ENCODE data around the gene TTLL11.

TTLL11 gene

GRCh38 chr9:121866927-121867326 lies 226.2 kb downstream of the TTLL11 start:
- TF ChIP-seq ZNF565 (CRISPR knock-in tag; conservative IDR thresholded peaks at IDR 0.05; ENCODE audit: low read depth) = no peak
- TF ChIP-seq ZFP3 (CRISPR knock-in tag; IDR thresholded peaks at IDR 0.05) = no peak
- TF ChIP-seq TCF4 (CRISPR knock-in tag; IDR thresholded peaks at IDR 0.05; ENCODE audit: borderline replicate concordance) = no peak
- no peak for TF ChIP-seq TOX (CRISPR knock-in tag; IDR thresholded peaks at IDR 0.05; ENCODE audit: borderline replicate concordance)
- no peak for ATAC-seq

GRCh38 chr9:121865884-121866283 lies 227.2 kb downstream of the TTLL11 start:
- TF ChIP-seq BACH2 (CRISPR knock-in tag; IDR thresholded peaks at IDR 0.05; ENCODE audit: borderline replicate concordance) (no peak), PPARA (CRISPR knock-in tag; IDR thresholded peaks at IDR 0.05; ENCODE audit: borderline replicate concordance) (no peak), OSR1 (CRISPR knock-in tag; IDR thresholded peaks at IDR 0.05) (no peak), ZNF70 (CRISPR knock-in tag; IDR thresholded peaks at IDR 0.05) (no peak), RARB (CRISPR knock-in tag; IDR thresholded peaks at IDR 0.05) (no peak), TOX (CRISPR knock-in tag; IDR thresholded peaks at IDR 0.05; ENCODE audit: borderline replicate concordance) (no peak), ZNF8 (CRISPR knock-in tag; IDR thresholded peaks at IDR 0.05) (no peak), ZC3H10 (CRISPR knock-in tag; IDR thresholded peaks at IDR 0.05) (no peak), ISL1 (CRISPR knock-in tag; IDR thresholded peaks at IDR 0.05) (no peak), TCF4 (CRISPR knock-in tag; IDR thresholded peaks at IDR 0.05; ENCODE audit: borderline replicate concordance) (no peak), CREB5 (CRISPR knock-in tag; IDR thresholded peaks at IDR 0.05; ENCODE audit: low read depth) (no peak), GLIS3 (CRISPR knock-in tag; IDR thresholded peaks at IDR 0.05) (no peak), ZNF565 (CRISPR knock-in tag; conservative IDR thresholded peaks at IDR 0.05; ENCODE audit: low read depth) (no peak), CSDC2 (CRISPR knock-in tag; IDR thresholded peaks at IDR 0.05) (no peak), SNAI2 (CRISPR knock-in tag; IDR thresholded peaks at IDR 0.05) (no peak)
- TF ChIP-seq, protein P1, sequence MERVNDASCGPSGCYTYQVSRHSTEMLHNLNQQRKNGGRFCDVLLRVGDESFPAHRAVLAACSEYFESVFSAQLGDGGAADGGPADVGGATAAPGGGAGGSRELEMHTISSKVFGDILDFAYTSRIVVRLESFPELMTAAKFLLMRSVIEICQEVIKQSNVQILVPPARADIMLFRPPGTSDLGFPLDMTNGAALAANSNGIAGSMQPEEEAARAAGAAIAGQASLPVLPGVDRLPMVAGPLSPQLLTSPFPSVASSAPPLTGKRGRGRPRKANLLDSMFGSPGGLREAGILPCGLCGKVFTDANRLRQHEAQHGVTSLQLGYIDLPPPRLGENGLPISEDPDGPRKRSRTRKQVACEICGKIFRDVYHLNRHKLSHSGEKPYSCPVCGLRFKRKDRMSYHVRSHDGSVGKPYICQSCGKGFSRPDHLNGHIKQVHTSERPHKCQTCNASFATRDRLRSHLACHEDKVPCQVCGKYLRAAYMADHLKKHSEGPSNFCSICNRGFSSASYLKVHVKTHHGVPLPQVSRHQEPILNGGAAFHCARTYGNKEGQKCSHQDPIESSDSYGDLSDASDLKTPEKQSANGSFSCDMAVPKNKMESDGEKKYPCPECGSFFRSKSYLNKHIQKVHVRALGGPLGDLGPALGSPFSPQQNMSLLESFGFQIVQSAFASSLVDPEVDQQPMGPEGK (CRISPR knock-in tag; IDR thresholded peaks at IDR 0.05; ENCODE audit: borderline replicate concordance) = no peak
- ATAC-seq = no peak

- no peak for TF ChIP-seq ZC3H10 (CRISPR knock-in tag; IDR thresholded peaks at IDR 0.05)
- ATAC-seq = no peak
These were observed 228.0 kb downstream of the TTLL11 start for GRCh38 chr9:121865060-121865459.

- TF ChIP-seq CREB5 (CRISPR knock-in tag; IDR thresholded peaks at IDR 0.05; ENCODE audit: low read depth) (no peak), ZNF70 (CRISPR knock-in tag; IDR thresholded peaks at IDR 0.05) (no peak), RARB (CRISPR knock-in tag; IDR thresholded peaks at IDR 0.05) (no peak), ISL1 (CRISPR knock-in tag; IDR thresholded peaks at IDR 0.05) (no peak), TOX (CRISPR knock-in tag; IDR thresholded peaks at IDR 0.05; ENCODE audit: borderline replicate concordance) (no peak), CSRNP3 (CRISPR knock-in tag; IDR thresholded peaks at IDR 0.05) (no peak), ARNTL (CRISPR knock-in tag; IDR thresholded peaks at IDR 0.05; ENCODE audit: borderline replicate concordance, low read depth) (no peak)
- TF ChIP-seq, protein P1 (CRISPR knock-in tag; IDR thresholded peaks at IDR 0.05; ENCODE audit: borderline replicate concordance) = no peak
- peak; percentile 56 for ATAC-seq
These were observed 229.2 kb downstream of the TTLL11 start for GRCh38 chr9:121863955-121864354.

Data from SK-N-SH treated with all-trans-retinoic acid at 6 μM for 48 hours (cell line).